Measurements from ENCODE around the gene CNTNAP5. TPM values are rescaled to one million over a fixed set of nuclear protein-coding genes. Genes with fewer than 3 reads are reported as not detected.

The CNTNAP5 gene
- polyA plus RNA-seq, 1 experiment = not detected

DNA sequence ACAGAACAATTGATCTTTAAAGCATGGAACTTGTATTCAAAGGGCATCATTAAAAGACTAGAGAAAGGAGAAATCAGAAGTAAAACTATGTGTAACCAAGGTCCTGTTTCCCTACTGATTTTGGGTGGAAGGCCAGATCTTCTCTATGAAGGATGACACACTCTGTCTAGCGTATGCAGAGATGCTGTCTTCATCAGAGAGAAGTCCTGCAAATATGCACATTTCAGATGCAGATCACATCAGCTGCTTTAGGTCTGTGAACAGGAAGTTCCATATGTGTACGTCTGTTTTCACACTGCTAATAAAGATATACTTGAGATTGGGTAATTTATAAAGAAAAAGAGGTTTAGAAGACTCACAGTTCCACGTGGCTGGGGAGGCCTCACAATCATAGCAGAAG is 857.3 kb downstream of the CNTNAP5 start:
- POLR2A ChIA-PET = no interaction called here

DNA sequence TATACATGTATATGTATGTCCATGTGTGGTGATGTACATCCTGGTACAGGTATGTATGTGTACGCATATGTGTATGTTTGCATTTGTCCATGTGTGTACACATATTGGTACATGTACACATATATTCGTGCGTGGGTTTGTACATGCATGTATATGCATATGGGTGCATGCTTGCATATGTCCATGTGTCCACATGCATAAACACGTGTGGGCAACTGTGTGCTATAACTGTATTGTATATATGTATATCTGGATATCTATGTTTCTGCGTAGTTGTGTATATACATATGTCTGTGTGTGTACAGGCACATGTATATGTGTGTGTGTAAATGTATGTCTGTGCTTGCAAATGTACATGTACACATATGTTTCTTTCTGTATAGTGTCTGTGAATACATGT is 858.5 kb downstream of the CNTNAP5 start:
- TF ChIP-seq, protein P1, sequence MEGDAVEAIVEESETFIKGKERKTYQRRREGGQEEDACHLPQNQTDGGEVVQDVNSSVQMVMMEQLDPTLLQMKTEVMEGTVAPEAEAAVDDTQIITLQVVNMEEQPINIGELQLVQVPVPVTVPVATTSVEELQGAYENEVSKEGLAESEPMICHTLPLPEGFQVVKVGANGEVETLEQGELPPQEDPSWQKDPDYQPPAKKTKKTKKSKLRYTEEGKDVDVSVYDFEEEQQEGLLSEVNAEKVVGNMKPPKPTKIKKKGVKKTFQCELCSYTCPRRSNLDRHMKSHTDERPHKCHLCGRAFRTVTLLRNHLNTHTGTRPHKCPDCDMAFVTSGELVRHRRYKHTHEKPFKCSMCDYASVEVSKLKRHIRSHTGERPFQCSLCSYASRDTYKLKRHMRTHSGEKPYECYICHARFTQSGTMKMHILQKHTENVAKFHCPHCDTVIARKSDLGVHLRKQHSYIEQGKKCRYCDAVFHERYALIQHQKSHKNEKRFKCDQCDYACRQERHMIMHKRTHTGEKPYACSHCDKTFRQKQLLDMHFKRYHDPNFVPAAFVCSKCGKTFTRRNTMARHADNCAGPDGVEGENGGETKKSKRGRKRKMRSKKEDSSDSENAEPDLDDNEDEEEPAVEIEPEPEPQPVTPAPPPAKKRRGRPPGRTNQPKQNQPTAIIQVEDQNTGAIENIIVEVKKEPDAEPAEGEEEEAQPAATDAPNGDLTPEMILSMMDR (IDR thresholded peaks at IDR 0.05; ENCODE audit: insufficient read depth, low read depth, low read length) = no peak
- Histone ChIP-seq H3K4me3 (ENCODE audit: low read depth, low read length) (no peak overlapping the region), H3K27me3 (ENCODE audit: control insufficient read depth, insufficient read depth, low read length) (no peaks in the 10 kb centered on the region), H3K36me3 (ENCODE audit: control insufficient read depth, insufficient read depth, low read length) (no peaks in the 10 kb centered on the region)
- no peak for DNase-seq (ENCODE audit: low read depth)
- ChIA-PET CTCF (no interaction called here), POLR2A (no interaction called here)

More for the DNA sequence above, 857.3 kb downstream of the CNTNAP5 start:
- no peaks in the 10 kb centered on the region for H3K27me3 ChIP-seq (ENCODE audit: control insufficient read depth, insufficient read depth, low read length)
- H3K4me3 ChIP-seq (ENCODE audit: low read depth, low read length) = no peak overlapping the region
- CTCF ChIA-PET = interaction anchor here (1.5 kb wide), 1 partner anchor 20 kb away, joined by 3 read pairs; no protein-coding TSS in a partner anchor
- H3K36me3 ChIP-seq (ENCODE audit: control insufficient read depth, insufficient read depth, low read length) = no peaks in the 10 kb centered on the region
- DNase-seq (ENCODE audit: low read depth) = no peak
- TF ChIP-seq, protein P1 (IDR thresholded peaks at IDR 0.05; ENCODE audit: insufficient read depth, low read depth, low read length) = no peak

DNA sequence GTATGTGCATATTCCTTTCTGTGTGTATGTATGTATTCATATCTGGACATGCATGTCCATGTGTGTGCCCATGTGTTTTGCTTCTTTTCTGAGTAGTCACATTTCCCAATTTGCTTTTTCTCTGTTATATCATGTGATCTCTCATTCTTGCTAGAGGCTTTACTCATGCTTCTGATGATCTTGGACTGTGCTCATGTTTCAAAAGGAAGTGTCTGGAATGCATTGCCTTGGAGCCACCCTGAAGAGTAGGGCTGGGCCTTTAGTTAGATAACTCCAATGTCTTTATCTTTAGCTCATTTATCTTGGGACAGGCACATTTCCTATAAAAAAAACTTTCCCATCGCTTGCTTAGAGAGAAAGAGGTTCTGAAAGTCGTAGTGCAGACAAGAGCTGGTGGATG is 859.2 kb downstream of the CNTNAP5 start:
- ChIA-PET POLR2A (no interaction called here), CTCF (no interaction called here)
- TF ChIP-seq, protein P1 (IDR thresholded peaks at IDR 0.05; ENCODE audit: insufficient read depth, low read depth, low read length) = no peak
- Histone ChIP-seq H3K4me3 (ENCODE audit: low read depth, low read length) (no peak overlapping the region), H3K27me3 (ENCODE audit: control insufficient read depth, insufficient read depth, low read length) (no peaks in the 10 kb centered on the region), H3K36me3 (ENCODE audit: control insufficient read depth, insufficient read depth, low read length) (no peaks in the 10 kb centered on the region)
- no peak for DNase-seq (ENCODE audit: low read depth)

DNA sequence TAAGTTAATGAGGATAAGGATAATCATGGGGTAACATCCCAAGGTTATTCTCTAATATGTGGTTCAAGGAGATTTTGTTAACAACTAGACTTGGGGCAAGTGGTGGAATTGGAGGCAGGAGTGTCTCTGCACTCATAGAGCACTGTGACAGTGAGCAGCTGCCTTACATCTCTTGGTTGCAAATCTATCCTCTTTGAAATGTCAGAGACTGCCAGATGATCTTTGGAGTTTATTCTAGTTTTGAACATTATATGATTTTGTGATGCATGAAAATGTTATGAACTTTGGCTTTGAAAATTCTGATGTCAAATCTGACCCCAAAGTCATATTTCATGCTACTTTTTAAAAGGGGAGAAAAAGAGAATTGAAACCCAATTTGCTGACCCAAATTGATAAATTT is 861.1 kb downstream of the CNTNAP5 start:
- H3K27me3 ChIP-seq (ENCODE audit: control insufficient read depth, insufficient read depth, low read length) = no peaks in the 10 kb centered on the region
- CTCF ChIA-PET = no interaction called here
- no peaks in the 10 kb centered on the region for H3K36me3 ChIP-seq (ENCODE audit: control insufficient read depth, insufficient read depth, low read length)
- H3K4me3 ChIP-seq (ENCODE audit: low read depth, low read length) = no peak overlapping the region
- no peak for DNase-seq (ENCODE audit: low read depth)
- POLR2A ChIA-PET = no interaction called here
- TF ChIP-seq, protein P1 (IDR thresholded peaks at IDR 0.05; ENCODE audit: insufficient read depth, low read depth, low read length) = no peak

DNA sequence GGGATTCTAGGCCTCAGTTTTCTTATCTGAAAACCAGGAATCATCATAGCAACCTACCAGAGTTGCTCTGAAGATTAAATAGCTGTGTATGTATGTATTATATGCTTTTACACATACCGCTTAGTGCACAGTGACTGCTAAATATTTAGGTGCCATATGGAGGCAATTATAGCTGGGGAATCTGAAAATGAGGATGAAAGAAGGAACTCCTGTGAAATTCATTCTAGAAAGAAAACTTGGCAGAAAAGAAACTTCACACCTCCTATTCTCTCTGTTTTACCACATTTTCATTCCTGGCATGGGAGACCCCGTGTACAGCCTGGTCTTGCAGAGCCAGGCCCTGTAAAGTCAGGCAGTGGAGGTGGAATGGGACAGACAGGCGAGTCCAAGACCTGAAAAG is 862.4 kb downstream of the CNTNAP5 start:
- H3K36me3 ChIP-seq (ENCODE audit: control insufficient read depth, insufficient read depth, low read length) = no peaks in the 10 kb centered on the region
- POLR2A ChIA-PET = no interaction called here
- CTCF ChIA-PET = no interaction called here
- no peak overlapping the region for H3K4me3 ChIP-seq (ENCODE audit: low read depth, low read length)
- TF ChIP-seq, protein P1 (IDR thresholded peaks at IDR 0.05; ENCODE audit: insufficient read depth, low read depth, low read length) = no peak
- no peaks in the 10 kb centered on the region for H3K27me3 ChIP-seq (ENCODE audit: control insufficient read depth, insufficient read depth, low read length)
- no peak for DNase-seq (ENCODE audit: low read depth)

Measured in BJ (cell line).